Activated T-helper 1 cell treated with anti-CD3 and anti-CD28 coated beads, Interleukin-2, amount 50 U/mL, for 16 hours (primary cell): ENCODE measurements around the gene MZT2B.
"Not testable (repeated sequence)": the region's sequence is repeated elsewhere in the genome, so short reads cannot be mapped to it uniquely, and the experiment has no call there.

Experiments
- DNase-seq, 2 donors: peaks; one replicate each; pipeline ENCODE4 v3.0.0-alpha.2; 2020; ENCODE audit warnings: low read depth in 1 of 2, low spot score in 1 of 2

Gene MZT2B

GRCh38 chr2:130152136-130152815, 29.8 kb upstream of the MZT2B start:
- not testable (repeated sequence) for DNase-seq

GRCh38 chr2:130152816-130153595, 29.1 kb upstream of the MZT2B start:
- no peak for DNase-seq

GRCh38 chr2:130153721-130154422, 28.2 kb upstream of the MZT2B start:
- not testable (repeated sequence) for DNase-seq

- not testable (repeated sequence) for DNase-seq
Observed at GRCh38 chr2:130154423-130154770, 27.7 kb upstream of the MZT2B start.

GRCh38 chr2:130154773-130155765, 27.0 kb upstream of the MZT2B start:
- no peak for DNase-seq

- not testable (repeated sequence) for DNase-seq
Observed at GRCh38 chr2:130155956-130156623, 26.0 kb upstream of the MZT2B start.

- DNase-seq: no peak
Observed at GRCh38 chr2:130156624-130157004, 25.4 kb upstream of the MZT2B start.

GRCh38 chr2:130157354-130157753, 24.7 kb upstream of the MZT2B start:
- not testable (repeated sequence) for DNase-seq

- DNase-seq: not testable (repeated sequence)
Observed at GRCh38 chr2:130157825-130158514, 24.1 kb upstream of the MZT2B start.

- no peak for DNase-seq
Observed at GRCh38 chr2:130158631-130159030, 23.4 kb upstream of the MZT2B start.

- DNase-seq: not testable (repeated sequence)
Observed at GRCh38 chr2:130159376-130159775, 22.7 kb upstream of the MZT2B start.

- no peak for DNase-seq
Observed at GRCh38 chr2:130160131-130160530, 21.9 kb upstream of the MZT2B start.

- not testable (repeated sequence) for DNase-seq
Observed at GRCh38 chr2:130160838-130161705, 21.0 kb upstream of the MZT2B start.

- DNase-seq: not testable (repeated sequence)
Observed at GRCh38 chr2:130162486-130162885, 19.6 kb upstream of the MZT2B start.

GRCh38 chr2:130162968-130163367, 19.1 kb upstream of the MZT2B start:
- DNase-seq: no peak

GRCh38 chr2:130165293-130166016, 16.6 kb upstream of the MZT2B start:
- no peak for DNase-seq

GRCh38 chr2:130166611-130167010, 15.5 kb upstream of the MZT2B start:
- DNase-seq: not testable (repeated sequence)

- DNase-seq: not testable (repeated sequence)
Observed at GRCh38 chr2:130169163-130169562, 12.9 kb upstream of the MZT2B start.
